Endothelial cell of umbilical vein (primary cell): ENCODE data around the gene ITPR2. TPM values are rescaled to one million over a fixed set of nuclear protein-coding genes. Genes with fewer than 3 reads are reported as not detected.

Experiments used
- BruUV-seq: library from RNA; stranded (reverse); fragments of 400-500 nt; replicated peaks from 2 replicates; lab custom pipeline; 2021; lab: Mats Ljungman, UMichigan
- CTCF ChIA-PET: fragments of 300-600, 350-600 bp; sonication (Branson Sonifier 250); formaldehyde crosslinking; loops from one replicate; lab custom pipeline; 2021; ENCODE audit warnings: antibody characterized with exemption, inconsistent platforms; lab: Charles Lee
- POLR2A ChIA-PET: fragments of 300-600, 350-600 bp; sonication (Branson Sonifier 250); formaldehyde crosslinking; loops from one replicate; lab custom pipeline; 2021; ENCODE audit warnings: antibody characterized with exemption, inconsistent platforms; lab: Charles Lee
- DNase-seq: peaks from one replicate; pipeline ENCODE4 v3.0.0-alpha.2; 2011; ENCODE audit warnings: low read depth, low spot score
- FAIRE-seq: peaks from 2 replicates; lab custom pipeline; 2011; peaks lifted over from hg19 to GRCh38; lab: Jason Lieb, UNC
- H2AFZ ChIP-seq: 2 replicates; pipeline ENCODE4 v1.6.0; 2012; ENCODE audit warnings: low read depth, low read length, control low read depth, inconsistent platforms
- H3K27ac ChIP-seq: 2 replicates; pipeline ENCODE4 v1.5.1; 2011; ENCODE audit warnings: low read depth, mild to moderate bottlenecking, control low read depth, low read length, moderate library complexity; ENCODE audit not compliant: insufficient read depth
- H3K27me3 ChIP-seq, 2 experiments: 2 replicates each; pipeline versions ENCODE4 v1.6.0 to v1.6.1; 2011; ENCODE audit warnings: low read length in 2 of 2, mixed read lengths in 1 of 2; ENCODE audit not compliant: control insufficient read depth in 2 of 2, insufficient read depth in 2 of 2
- H3K36me3 ChIP-seq, 2 experiments: 2 replicates in 1 of 2; 3 replicates in 1 of 2; pipeline ENCODE4 v1.5.1; 2011; ENCODE audit warnings: low read length in 2 of 2, mild to moderate bottlenecking in 1 of 2, moderate library complexity in 1 of 2; ENCODE audit not compliant: control insufficient read depth in 2 of 2, insufficient read depth in 2 of 2; ENCODE audit errors: extremely low read depth in 1 of 2
- H3K4me1 ChIP-seq: 3 replicates; pipeline ENCODE4 v1.5.1; 2011; ENCODE audit warnings: mild to moderate bottlenecking, low read length; ENCODE audit not compliant: control insufficient read depth, insufficient read depth; ENCODE audit errors: extremely low read depth
- H3K4me2 ChIP-seq: 2 replicates; pipeline ENCODE4 v1.6.1; 2011; ENCODE audit warnings: low read length, control low read depth, mixed read lengths; ENCODE audit not compliant: insufficient read depth
- H3K4me3 ChIP-seq, 3 experiments: fragments of 200-600 bp in 1 of 3; sonication (generic), shearing (Covaris generic) in 1 of 3; replicated peaks in 1 of 3; 2 replicates each; pipeline ENCODE4 v1.5.1; 2011 to 2016; ENCODE audit warnings: control low read depth in 3 of 3, low read length in 3 of 3, mild to moderate bottlenecking in 2 of 3, inconsistent platforms in 1 of 3, low read depth in 1 of 3, moderate library complexity in 1 of 3; ENCODE audit not compliant: insufficient read depth in 1 of 3
- H3K79me2 ChIP-seq: 2 replicates; pipeline ENCODE4 v1.6.0; 2012; ENCODE audit warnings: low read length, inconsistent platforms; ENCODE audit not compliant: control insufficient read depth, insufficient read depth
- H3K9ac ChIP-seq: replicated peaks from 2 replicates; pipeline ENCODE3; 2011; ENCODE audit warnings: low read length, control low read depth; ENCODE audit not compliant: insufficient read depth; ENCODE audit errors: extremely low read depth
- H3K9me1 ChIP-seq: replicated peaks from 3 replicates; pipeline ENCODE4 v1.6.0; 2011; ENCODE audit warnings: mild to moderate bottlenecking, low read length; ENCODE audit not compliant: control insufficient read depth, insufficient read depth; ENCODE audit errors: extremely low read depth
- H3K9me3 ChIP-seq: replicated peaks from 2 replicates; pipeline ENCODE4 v1.5.1; 2012; ENCODE audit warnings: low read length, inconsistent platforms; ENCODE audit not compliant: control insufficient read depth, insufficient read depth
- H4K20me1 ChIP-seq: replicated peaks from 2 replicates; pipeline ENCODE3; 2011; ENCODE audit warnings: mild to moderate bottlenecking, low read length; ENCODE audit not compliant: control insufficient read depth, insufficient read depth; ENCODE audit errors: extremely low read depth
- CTCF ChIP-seq, 2 donors: IDR thresholded peaks; 1 replicate in 1 of 2; 2 replicates in 1 of 2; pipeline ENCODE4 v1.5.1; 2011; ENCODE audit warnings: low read length in 2 of 2, mild to moderate bottlenecking in 2 of 2, moderate library complexity in 2 of 2, control low read depth in 1 of 2, inconsistent platforms in 1 of 2, low read depth in 1 of 2; ENCODE audit not compliant: insufficient read depth in 1 of 2; ENCODE audit errors: extremely low read depth in 1 of 2
- EZH2 ChIP-seq: IDR thresholded peaks from 2 replicates; pipeline ENCODE4 v1.6.1; 2012; ENCODE audit warnings: borderline replicate concordance, low read depth, mild to moderate bottlenecking, moderate library complexity, low read length, inconsistent platforms; ENCODE audit not compliant: severe bottlenecking
- MYC ChIP-seq: IDR thresholded peaks from one replicate; pipeline ENCODE4 v1.6.1; 2011; ENCODE audit warnings: mild to moderate bottlenecking, low read depth, low read length
- POLR2A ChIP-seq: IDR thresholded peaks from 2 replicates; pipeline ENCODE4 v1.6.1; 2012; ENCODE audit warnings: low read depth, mild to moderate bottlenecking, control low read depth, low read length
- dilution Hi-C: fragments of 300-500 bp; cut with MboI; formaldehyde crosslinking; loops from one replicate; pipeline ENCODE4 v1.15.0; 2019; ENCODE audit warnings: low sequenced_read_pairs; ENCODE audit not compliant: extremely low pct_ligation_motif_present
- intact Hi-C: fragments of 100-400 bp; cut with micrococcal nuclease; formaldehyde crosslinking; loops from one replicate; pipeline ENCODE4 v1.10.0; 2022
- polyA plus RNA-seq, 4 experiments: library from polyadenylated mRNA; depleted of rRNA in 3 of 4; stranded (reverse) in 3 of 4; unstranded in 1 of 4; fragments of >200 nt; gene quantifications; 2 replicates each; pipeline versions ENCODE4 v1.2.1 to v1.2.3, GENCODE V29; 2011 to 2012; ENCODE audit warnings: missing spikeins in 1 of 4
- total RNA-seq: library from RNA; stranded (reverse); gene quantifications from 2 replicates; pipeline ENCODE4 v1.2.3, GENCODE V29; 2021

The ITPR2 gene
- total and polyA plus RNA-seq, 2 donors (not counting 3 experiments of a cell fraction or from before 2014, with no cell fraction given) = 16.2 to 86.8 TPM

GRCh38 chr12:26734510-26735248, 98.3 kb downstream of the ITPR2 start:
- Histone ChIP-seq H3K36me3 (no peaks in the 10 kb centered on the region), H3K4me2 (no peak overlapping the region), H3K79me2 (peaks cover 18% of the 10 kb centered on the region), H3K9me3 (no peaks in the 10 kb centered on the region), H3K27ac (no peak overlapping the region), H3K4me3 (no peak overlapping the region), H4K20me1 (no peaks in the 10 kb centered on the region), H3K9ac (no peak overlapping the region), H3K9me1 (no peaks in the 10 kb centered on the region), H3K4me1 (peaks cover 36% of the 10 kb centered on the region), H2AFZ (no peak overlapping the region), H3K27me3 (no peaks in the 10 kb centered on the region)
- dilution Hi-C loops = no loop called here
- FAIRE-seq = no peak
- ChIA-PET CTCF (interaction anchor here (0.7 kb wide), 1 partner anchor 55 kb away, joined by 4 read pairs; no protein-coding TSS in a partner anchor), POLR2A (interaction anchor here (0.7 kb wide), 2 partner anchors 43 to 103 kb away, joined by 3 to 8 read pairs; no protein-coding TSS in a partner anchor)
- DNase-seq = no peak
- intact Hi-C loops = no loop called here
- no TSS peak for BruUV-seq
- TF ChIP-seq POLR2A (no peak), EZH2 (no peak), MYC (no peak), CTCF (IDR thresholded peaks at IDR 0.05; ENCODE audit: extremely low read depth in 1 of 2, insufficient read depth in 1 of 2, low read depth in 1 of 2, low read length in 2 of 2) (no peak)
